ENCODE measurements around the gene CEMIP. TPM values are rescaled to one million over a fixed set of nuclear protein-coding genes. Genes with fewer than 3 reads are reported as not detected.

Gene CEMIP
- total RNA-seq, 2 donors from 2014 or later = 2.2 TPM; not detected in 1

DNA sequence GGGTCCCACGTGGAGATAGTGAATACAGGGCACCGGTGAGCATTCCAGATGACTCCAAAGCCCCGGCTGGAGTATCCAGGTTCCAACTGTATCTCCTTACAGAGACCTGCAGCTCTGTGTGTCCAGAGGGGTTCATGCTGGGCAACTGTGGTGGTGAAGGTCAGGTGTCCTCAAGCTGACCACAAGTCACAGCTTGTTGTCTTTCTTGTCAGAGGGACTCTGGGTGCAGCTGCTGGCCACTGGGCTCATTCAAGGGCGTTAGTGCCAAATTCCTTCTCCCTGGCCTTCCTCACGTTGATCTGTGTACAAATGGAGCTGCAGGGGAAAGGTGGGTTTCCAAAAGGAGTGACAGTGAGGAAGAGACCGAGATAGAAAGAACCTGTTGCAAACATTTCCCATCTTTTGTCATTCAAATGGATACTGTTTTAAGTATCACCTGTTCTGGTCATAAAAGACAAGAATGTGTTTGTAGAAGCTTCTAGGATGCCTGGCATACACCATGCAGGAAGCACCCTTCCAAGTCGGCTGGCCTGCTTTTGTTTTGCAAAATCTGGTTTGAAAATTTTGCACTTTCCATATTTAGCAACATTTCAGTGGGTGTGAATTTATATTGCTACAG lies 52.5 kb downstream of the CEMIP start:
- no peaks in the 10 kb centered on the region for H3K36me3 ChIP-seq (ENCODE audit: control insufficient read depth, insufficient read depth, low read length)
- WGBS, 2 experiments (ENCODE audit: insufficient coverage in 1 of 2, insufficient read length in 1 of 2) = 73 to 100% methylated on average over 2 to 6 of the region's 7 CpGs
- H3K4me1 ChIP-seq (ENCODE audit: control insufficient read depth, insufficient read depth, low read length) = no peaks in the 10 kb centered on the region
- peaks cover 18% of the 10 kb centered on the region for H3K4me1 Mint-ChIP-seq
- no peak overlapping the region for H3K4me3 Mint-ChIP-seq
- H3K4me3 ChIP-seq (ENCODE audit: low read length) = no peak overlapping the region
- DNase-seq = no peak
- no peak for TF ChIP-seq CTCF (conservative IDR thresholded peaks at IDR 0.05)
- H3K27me3 Mint-ChIP-seq (ENCODE audit: insufficient read depth) = peaks cover 20% of the 10 kb centered on the region
- no peaks in the 10 kb centered on the region for H3K36me3 Mint-ChIP-seq (ENCODE audit: low read depth)
- H3K9me3 ChIP-seq (ENCODE audit: control insufficient read depth, low read length) = no peaks in the 10 kb centered on the region
- H3K27me3 ChIP-seq (ENCODE audit: control insufficient read depth, insufficient read depth, low read length, poor library complexity, severe bottlenecking) = peaks cover 21% of the 10 kb centered on the region
- no peak overlapping the region for H3K27ac ChIP-seq (ENCODE audit: low read depth, low read length)
- no peak overlapping the region for H3K9ac ChIP-seq (ENCODE audit: extremely low read depth, low read length, poor library complexity, severe bottlenecking)
- no peaks in the 10 kb centered on the region for H3K9me3 Mint-ChIP-seq
- H3K27ac Mint-ChIP-seq = no peak overlapping the region

GRCh38 chr15:80832686-80833085 lies 53.5 kb downstream of the CEMIP start:
- Mint-ChIP-seq H3K27me3 (ENCODE audit: insufficient read depth) (peaks cover 19% of the 10 kb centered on the region), H3K27ac (no peak overlapping the region)

DNA sequence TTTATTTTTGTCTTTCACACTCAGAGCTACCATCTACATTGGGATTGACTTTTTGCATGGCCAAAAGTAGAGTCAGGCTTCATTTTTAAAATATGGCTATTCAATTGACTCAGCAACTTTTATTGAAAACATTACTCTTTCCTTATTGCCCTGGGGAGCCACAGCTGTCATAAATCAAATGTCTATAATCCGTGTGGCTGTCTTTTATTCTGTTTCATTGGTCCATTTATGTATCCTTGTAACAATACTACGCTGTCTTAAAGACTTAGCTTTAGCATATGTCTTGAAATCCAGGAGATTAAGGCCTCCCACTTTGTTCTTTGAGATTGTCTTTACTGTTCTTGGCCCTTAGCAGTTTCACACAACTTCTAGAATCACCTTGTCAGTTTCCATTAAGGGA lies 55.2 kb downstream of the CEMIP start:
- no peak overlapping the region for H3K4me3 ChIP-seq (ENCODE audit: low read length)
- Mint-ChIP-seq H3K27ac (no peak overlapping the region), H3K36me3 (ENCODE audit: low read depth) (no peaks in the 10 kb centered on the region), H3K4me3 (no peak overlapping the region), H3K27me3 (ENCODE audit: insufficient read depth) (peaks cover 11% of the 10 kb centered on the region), H3K9me3 (no peaks in the 10 kb centered on the region), H3K4me1 (peaks cover 23% of the 10 kb centered on the region)
- DNase-seq = no peak
- peaks cover 14% of the 10 kb centered on the region for H3K27me3 ChIP-seq (ENCODE audit: control insufficient read depth, insufficient read depth, low read length, poor library complexity, severe bottlenecking)
- 95 to 96% methylated on average over 2 of the region's 2 CpGs for WGBS, 2 experiments (ENCODE audit: insufficient coverage in 1 of 2, insufficient read length in 1 of 2)
- H3K4me1 ChIP-seq (ENCODE audit: control insufficient read depth, insufficient read depth, low read length) = no peaks in the 10 kb centered on the region
- TF ChIP-seq CTCF (conservative IDR thresholded peaks at IDR 0.05) = no peak
- H3K9me3 ChIP-seq (ENCODE audit: control insufficient read depth, low read length) = no peaks in the 10 kb centered on the region
- H3K9ac ChIP-seq (ENCODE audit: extremely low read depth, low read length, poor library complexity, severe bottlenecking) = no peak overlapping the region
- no peaks in the 10 kb centered on the region for H3K36me3 ChIP-seq (ENCODE audit: control insufficient read depth, insufficient read depth, low read length)
- no peak overlapping the region for H3K27ac ChIP-seq (ENCODE audit: low read depth, low read length)

More at GRCh38 chr15:80832686-80833085, 53.5 kb downstream of the CEMIP start:
- no peaks in the 10 kb centered on the region for H3K36me3 Mint-ChIP-seq (ENCODE audit: low read depth)
- Histone ChIP-seq H3K27me3 (ENCODE audit: control insufficient read depth, insufficient read depth, low read length, poor library complexity, severe bottlenecking) (peaks cover 14% of the 10 kb centered on the region), H3K9me3 (ENCODE audit: control insufficient read depth, low read length) (no peaks in the 10 kb centered on the region), H3K4me1 (ENCODE audit: control insufficient read depth, insufficient read depth, low read length) (no peaks in the 10 kb centered on the region), H3K4me3 (ENCODE audit: low read length) (no peak overlapping the region), H3K27ac (ENCODE audit: low read depth, low read length) (no peak overlapping the region), H3K36me3 (ENCODE audit: control insufficient read depth, insufficient read depth, low read length) (no peaks in the 10 kb centered on the region), H3K9ac (ENCODE audit: extremely low read depth, low read length, poor library complexity, severe bottlenecking) (no peak overlapping the region)
- H3K9me3 Mint-ChIP-seq = no peaks in the 10 kb centered on the region
- DNase-seq = no peak
- no peak overlapping the region for H3K4me3 Mint-ChIP-seq
- TF ChIP-seq CTCF (conservative IDR thresholded peaks at IDR 0.05) = no peak
- 73 to 100% methylated on average over 1 to 3 of the region's 3 CpGs for WGBS, 2 experiments (ENCODE audit: insufficient coverage in 1 of 2, insufficient read length in 1 of 2)
- H3K4me1 Mint-ChIP-seq = peaks cover 18% of the 10 kb centered on the region
